NCI-H524 treated with DMSO at 0.1 percent for 48 hours (cell line): ENCODE data around the gene CHCHD6.

ENCODE experiments used
- DNase-seq: peaks from one replicate; lab custom pipeline; 2025; lab: John Stamatoyannopoulos, UW

Gene CHCHD6

DNA sequence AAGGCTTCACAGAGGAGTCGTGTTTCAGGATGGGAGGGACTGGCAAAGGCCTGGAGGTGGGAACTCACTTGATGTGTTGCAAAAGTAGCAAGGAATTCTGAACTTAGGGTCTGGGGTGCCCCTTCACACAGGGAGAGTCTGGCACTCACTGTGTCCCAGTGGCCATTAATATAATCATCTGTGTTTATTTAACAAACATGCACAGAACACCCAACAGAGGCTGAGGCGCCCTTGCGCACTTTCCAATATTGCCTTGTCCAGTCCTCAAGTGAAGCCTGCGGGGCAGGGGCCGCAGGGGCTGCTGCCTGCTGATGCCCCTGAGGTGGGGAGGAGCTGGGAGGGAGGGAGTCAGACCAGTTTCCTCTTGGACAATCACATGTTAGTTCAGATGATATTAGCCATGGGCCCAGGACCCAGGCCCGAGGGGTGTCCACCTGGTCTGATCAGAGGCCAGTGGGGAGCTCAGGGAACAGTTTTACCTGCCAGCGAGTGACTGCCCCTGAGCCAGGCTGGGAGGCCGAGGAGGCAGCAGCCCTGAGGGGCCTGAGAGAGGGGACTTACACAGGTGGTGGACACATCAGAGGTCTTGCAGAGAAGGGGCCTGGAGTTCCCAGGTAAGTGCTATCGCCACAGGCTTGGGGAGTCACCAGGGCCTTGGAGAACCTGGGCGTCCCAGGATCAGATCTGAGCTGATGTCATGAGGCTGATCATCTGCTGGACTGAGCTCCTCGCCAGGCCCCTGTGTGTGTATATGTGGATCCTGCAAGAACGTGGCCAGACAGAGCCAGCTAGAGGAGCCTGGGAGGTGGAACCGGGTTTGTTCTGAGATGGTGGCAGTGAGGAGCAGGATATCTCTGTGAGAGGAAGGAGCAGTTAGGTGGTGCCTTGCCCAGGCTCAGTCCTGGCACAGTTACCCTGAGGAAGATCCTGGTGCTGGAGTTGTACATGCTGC, 35.3 kb upstream of the CHCHD6 start:
- no peak for DNase-seq

DNA sequence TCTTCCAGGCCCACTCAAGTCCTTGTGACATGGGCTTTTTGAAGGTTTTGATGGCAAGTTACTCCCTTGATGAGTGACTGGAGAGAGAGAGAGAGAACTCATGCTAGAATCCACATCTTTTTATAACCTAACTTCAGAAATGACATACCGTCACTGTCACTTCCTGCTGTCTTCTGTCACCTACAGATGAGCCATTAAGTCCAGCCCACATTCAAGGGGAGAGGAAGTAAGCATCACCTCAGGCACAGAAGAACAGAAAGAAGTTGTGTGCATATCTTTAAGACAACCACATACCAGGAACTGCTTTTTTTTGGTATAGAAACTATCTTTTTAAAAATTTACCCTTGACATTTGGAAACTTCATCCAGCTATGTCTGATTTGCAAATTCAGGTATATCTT, 32.5 kb upstream of the CHCHD6 start:
- DNase-seq = no peak

DNA sequence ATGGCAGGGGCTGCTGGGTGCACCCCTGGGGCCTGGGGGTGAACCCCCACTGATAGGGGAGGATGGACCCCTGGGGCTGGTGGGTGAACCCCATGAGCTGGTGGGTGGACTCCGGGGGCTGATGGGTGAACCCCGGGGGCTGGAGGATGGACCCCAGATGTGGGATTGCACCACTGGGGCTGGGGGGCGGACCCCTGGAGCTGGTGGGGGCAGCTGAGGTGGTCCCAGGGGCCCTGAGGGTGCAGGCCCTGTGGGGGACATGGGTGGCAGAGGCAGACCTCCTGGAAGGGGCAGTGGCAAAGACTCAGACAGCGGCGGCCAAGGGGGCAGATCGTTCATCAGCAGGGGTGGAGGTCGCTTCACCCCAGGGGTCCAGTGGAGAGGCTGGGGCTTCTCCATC, 31.7 kb upstream of the CHCHD6 start:
- no peak for DNase-seq

DNA sequence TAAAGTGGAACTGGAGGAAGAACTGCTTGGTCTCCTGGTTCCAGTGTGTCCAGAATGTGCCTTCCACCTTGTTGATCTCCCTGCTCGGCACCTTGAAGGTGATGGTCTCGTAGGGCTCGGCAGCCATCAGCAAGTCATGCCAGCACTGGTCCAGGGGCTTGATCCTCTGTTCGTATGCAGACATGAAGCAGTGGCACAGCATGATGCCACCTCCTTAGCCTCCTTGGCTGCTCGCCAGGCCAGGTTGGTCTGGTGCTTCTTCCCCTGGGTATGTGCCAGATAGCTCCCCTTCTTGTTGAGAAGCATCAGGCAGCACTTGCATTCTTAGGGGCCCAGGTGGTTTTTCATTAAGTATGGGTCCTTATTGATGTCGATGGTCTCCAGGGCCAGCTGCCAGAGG, 31.3 kb upstream of the CHCHD6 start:
- DNase-seq = peak; percentile 82

DNA sequence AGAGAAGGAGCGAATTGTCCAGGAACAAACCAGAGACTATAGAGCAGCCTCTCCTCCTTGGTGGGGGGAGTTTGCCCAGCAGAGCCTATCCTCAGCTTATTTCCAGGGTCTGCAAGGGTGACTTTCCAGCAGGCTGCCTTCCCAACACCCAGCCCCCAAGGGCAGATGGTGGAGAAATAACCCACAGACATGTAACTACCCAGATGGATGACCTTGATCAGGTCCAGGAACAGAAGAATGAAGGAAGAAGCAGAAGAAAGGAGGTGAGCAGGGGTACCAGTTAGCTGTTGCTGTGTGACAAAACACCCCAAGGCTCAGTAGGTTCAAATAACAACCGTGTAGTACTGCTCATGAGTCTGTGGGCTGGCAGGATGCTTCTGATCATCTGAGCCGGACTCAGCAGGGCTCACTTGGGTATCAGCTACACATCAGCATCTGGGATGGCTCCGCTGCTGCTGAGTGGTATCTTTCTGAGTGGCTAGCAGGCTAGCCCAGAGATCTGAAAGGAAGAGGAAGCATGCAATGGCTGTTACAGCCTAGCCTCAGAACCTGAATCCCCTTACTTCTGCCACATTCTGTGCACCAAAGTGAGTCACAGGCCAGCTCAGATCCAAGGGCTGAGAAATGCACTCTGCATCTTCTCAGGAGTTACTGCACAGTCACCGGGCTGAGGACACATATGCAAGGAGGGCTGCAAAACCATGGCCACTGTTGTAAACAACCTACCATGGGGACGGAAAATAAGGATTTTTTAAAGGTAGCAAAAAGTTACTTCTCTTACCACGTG, 26.9 kb upstream of the CHCHD6 start:
- no peak for DNase-seq

DNA sequence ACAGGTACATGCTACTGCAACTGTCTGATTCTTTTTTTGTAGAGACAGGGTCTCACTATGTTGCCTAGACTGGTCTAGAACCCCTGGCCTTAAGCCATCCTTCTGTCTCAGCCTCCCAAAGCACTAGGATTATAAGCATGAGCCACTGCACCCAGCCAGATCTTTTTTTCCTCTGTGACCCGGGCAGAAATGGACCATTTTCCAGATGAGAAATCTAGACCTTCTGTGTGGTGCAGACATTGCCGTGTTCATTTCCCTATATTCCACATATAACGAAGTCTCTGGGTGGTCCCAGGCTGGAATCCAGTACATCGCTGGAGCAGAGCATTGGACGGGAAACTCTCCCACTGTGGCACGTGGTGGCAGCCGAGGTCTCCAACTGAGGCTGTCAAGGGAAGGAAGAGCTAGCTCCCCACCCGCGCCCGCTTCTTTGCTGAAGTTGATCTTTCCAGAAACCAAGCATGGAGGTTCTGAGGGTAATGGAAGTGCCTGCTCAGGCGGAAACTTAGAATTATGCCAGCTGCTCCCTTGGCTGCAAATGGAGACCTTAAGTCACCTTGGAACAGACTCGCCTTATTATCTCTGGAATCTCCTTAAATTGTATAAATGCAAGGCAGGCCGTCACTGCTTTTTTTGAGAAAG, 26.1 kb upstream of the CHCHD6 start:
- no peak for DNase-seq

DNA sequence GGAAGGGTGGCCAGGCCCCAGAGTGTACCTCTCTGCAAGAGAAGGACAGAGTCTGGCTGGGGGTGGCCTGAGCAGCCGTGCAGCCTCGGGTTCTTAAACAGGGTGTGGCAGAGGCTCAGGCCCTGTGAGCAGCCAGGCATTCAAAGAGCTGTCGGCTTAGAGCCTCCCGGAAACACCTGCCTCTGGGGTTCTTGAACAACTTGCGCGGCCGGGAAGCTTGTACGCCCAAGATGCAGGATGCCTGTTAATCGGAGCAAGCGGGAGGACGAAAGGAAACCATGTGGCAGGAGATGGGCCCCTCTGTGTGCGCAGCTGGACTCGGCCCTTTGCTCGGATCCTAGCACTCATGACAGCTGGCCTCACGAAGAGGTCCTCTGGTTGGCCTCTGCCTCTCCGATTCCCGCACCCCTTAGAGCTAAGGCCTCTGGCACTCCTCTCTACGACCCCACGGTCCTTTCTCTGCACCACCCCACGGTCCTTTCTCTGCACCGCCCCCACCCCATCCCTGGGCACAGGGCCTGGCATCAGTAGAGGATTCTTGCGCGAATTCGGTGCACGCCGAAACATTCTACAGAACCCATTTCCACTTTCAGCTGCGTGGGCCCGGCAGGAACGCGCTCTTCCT, 25.2 kb upstream of the CHCHD6 start:
- DNase-seq = peak; percentile 37

DNA sequence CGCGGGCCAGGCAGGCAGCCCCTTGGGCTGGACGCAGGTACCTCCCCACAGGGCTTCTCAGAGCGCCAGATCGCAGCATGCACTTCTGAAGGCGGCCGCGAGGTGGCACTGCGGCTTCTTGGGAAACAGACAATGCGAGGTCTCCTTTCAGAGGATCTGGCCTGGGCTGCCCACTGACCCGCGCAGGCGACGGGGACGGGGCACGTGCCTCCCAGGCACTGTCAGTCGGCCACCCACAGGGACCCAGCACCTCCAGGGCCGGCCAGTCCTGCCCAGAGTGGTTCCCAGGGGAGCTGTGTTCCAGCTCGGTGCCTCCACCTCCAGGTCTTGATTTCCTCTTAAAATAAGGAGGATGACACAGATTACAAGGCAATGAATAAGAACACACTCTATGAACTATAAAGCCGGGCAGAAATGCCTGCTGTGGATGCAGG, 24.7 kb upstream of the CHCHD6 start:
- peak; percentile 40 for DNase-seq

DNA sequence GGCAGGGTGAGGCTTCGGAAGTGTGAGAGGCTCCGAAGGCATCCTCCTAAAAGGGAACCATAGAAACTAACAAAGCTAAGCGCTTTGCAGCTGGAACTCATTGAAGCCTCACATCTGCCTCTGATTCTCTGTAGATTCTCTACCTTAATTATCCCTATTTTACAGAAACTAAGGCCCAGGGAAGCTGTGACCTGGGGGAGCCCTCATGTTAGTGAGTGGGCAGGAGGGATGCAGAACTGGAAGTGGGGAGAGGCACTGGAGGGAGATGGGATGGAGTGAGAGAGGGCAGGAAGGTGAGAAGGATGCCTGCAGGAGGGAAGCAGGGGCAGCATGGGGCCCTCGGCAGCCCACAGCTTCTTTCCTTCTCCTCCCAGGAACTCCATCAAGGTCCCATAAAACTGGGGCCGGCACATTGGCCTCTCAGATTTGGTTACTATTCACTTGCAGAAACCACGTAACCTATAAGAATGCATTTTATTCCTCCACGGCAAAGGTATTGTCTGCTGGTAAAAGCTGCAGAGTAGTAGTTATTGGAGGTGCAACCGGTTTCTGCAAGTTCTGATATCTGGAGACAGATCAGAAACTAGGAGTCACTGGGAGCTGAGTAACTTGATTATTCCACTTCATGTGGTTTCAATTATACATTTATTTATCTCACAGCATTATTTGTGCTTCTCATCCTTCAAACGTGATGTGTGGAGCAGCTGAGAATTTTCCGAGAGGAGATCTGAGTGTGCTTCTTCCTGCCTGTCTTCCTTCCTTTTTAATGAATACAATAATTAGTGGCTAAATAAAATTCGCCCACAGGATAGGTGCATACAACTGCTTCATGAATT, 24.0 kb upstream of the CHCHD6 start:
- DNase-seq = no peak

DNA sequence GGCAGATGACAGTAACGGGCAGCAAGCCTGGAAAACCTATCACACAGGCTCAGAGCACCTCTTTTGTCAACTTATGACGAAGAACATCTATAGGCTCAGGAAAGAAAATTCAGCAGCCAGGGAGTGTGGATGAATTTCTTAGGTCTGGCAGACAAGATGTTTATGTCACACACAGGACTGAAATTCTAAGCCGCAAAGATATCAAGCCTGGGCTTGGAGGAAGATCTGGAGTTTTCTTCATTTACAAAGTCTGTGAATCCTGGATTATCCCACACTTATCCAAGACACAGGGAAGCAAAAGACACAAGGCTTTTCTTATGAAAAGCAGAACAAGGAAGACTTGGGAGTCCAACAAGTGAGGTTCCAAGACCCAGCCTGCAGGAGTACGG, 23.4 kb upstream of the CHCHD6 start:
- DNase-seq = no peak

DNA sequence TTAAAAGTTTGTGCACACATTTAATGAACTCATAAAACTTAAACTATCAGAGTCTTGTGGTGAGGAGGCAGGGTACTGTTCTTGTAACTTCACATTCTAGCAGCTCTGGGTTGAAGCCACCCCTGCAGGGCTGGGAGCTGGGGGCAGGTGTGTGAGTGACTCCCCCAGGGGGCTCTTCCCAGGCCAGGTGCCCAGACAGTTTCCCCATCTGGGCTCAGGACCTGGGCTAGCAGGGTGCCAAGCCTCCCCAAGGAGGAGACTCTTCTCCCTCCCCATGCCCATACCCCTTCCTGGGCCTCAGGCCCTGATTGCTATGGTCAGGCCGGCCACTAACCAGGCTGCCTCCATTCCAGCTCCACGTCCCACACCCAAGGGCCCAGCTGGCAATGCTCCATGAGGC, 22.0 kb upstream of the CHCHD6 start:
- no peak for DNase-seq

DNA sequence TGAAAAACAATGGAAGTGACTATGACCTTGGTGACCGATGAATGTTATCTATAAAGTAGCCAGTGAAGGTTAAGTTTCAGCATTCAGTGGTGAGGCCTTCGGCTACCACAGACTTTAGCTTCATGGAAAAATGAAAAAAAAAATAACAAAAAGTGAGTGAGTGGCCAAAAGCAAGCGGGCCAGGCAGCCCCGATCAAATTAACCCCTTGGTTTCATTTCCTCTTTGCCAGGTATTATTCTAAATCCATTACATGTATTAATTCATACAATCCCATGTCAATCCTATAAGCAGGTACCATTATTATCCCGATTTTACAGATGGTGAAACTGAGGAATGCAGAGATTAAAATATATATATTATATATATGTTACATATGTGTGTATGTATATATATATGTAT, 21.0 kb upstream of the CHCHD6 start:
- no peak for DNase-seq

DNA sequence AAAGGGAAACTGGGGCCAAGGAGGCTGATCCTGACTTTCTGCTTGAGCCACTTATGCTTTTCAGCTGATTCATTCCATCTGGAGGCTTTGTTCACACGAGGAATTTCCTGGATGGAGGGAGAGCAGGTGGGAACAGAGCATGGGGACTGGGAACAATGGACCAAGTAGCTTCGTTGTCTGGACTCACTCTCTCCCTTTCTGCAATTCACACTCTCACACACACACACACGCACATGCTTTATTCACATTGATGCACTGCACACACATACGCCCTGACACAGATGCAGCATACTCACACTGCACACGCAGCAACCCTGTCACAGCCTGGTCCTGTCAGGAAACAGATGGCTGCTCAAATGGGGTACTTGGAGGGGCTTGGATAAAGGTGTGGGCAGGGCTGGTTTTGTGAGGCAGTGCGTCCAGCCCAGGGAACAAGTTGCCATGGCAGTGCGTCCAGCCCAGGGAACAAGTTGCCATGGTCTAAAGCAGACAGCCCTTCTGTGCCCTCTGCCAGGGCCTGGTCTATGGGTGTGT, 19.8 kb upstream of the CHCHD6 start:
- peak; percentile 91 for DNase-seq

DNA sequence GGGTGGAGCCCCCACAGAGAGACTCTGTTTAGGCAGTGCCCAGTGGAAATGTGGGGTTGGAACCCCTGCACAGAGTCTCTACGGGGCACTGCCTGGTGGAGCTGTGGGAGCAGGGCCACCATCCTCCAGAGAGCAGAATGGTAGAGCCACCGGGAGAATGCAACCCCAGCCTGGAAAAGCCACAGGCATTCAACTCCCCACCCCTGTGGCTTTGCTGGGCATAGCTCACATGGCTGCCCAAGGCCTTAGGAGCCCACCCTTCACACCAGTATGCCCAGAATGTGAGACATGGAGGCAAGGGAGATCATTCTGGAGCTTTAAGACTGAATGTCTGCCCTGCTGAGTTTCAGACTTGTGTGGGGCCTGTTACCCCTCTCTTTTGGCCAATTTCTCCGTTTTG, 19.0 kb upstream of the CHCHD6 start:
- no peak for DNase-seq

DNA sequence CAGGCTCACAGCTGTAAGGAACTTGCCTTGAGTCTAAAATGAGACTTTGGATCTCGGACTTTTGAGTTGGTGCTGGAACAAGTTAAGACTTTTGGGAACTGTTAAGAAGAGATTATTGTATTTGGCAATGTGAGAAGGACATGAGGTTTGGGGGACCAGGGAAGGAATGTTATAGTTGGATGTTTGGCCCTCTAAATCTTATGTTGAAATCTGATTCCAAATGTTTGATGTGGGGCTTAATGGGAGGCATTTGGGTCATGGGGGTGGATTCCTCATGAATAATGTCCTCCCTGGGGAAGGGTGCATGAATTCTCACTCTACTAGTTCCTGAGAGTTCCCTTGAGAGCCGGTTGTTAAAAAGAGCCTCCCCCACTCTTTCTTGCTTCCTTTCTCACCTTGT, 18.5 kb upstream of the CHCHD6 start:
- DNase-seq = no peak

DNA sequence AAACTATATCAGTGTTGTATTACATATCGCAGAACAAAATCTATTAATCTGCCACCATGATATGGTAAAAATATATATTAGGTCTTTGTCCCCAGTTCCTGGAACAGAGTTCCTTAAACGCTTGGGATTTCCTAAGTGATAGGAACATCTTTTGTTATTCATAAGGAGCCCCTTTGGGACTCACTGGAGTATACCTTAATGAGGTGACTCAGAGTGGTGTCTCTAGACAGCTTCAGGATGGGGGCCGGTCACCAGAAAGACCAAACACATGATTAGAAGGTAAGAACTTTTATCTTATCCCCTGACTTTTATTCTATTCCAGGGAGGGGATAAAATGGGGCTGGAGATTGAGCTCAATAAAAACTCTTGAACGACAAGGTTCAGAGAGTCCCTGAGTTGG, 12.3 kb upstream of the CHCHD6 start:
- no peak for DNase-seq

DNA sequence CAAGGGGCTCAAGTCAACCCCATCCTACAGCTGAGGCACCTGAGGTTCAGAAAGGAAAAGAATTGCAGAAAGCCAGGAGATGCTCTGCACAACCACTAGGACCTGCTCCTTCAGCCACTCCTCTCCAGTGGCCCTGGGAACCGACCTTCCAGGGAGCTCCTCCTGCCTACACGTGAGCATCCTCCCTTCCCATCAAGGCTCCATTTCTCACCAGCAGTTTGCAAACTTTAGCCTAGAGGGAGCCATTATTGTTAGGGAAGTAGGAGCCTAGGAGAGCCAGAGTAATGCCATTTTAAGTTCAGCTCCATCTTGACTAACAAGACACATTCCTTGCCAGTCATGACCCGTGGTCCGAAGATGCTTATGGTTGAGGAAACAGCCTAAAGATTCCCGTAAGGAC, 11.2 kb upstream of the CHCHD6 start:
- DNase-seq = no peak

DNA sequence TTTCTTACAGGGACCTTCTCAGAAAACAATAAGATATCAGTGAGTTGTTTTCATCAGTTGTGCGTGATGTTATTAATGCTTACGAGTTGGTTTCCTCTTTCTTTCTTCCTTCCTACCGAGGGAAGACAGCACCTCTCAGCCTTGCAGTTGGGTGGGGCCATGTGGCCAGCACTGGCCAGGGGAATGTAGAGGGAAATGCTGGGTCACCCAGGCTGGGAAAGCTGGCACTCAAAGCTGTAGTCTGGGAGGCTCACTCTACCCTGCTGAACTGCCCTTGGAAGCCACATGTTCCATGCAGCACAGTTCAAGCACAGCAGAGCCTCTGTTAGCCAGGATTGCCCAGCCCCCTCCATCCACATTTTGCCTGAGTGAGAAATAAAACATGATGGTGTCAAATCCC, 10.1 kb upstream of the CHCHD6 start:
- no peak for DNase-seq

DNA sequence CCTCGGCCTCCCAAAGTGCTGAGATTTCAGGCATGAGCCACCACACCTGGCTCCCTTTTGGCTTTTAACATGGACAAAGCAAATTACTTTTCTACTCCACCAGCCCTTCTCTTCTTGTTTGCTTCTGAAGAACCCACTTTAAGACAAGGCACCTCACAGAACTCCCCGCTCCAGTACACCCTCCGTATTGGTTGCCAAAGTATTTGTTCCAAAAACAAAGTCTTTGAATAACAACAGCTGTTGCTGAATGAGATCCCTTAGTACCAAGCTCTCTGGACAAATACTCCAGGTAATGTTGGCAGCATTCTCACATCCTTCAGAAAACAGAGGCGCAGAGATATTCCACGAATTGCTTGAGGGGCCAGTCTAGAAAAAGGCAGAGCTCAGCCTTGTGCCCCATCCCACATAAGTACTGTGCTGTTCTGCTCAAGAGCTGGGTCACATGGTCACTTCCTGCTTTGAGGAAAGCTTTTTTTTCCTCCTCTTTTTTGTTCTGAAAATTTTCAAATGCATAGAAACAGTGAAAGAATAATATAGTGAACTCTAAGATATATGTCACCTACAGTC, 7.3 kb upstream of the CHCHD6 start:
- DNase-seq = no peak

DNA sequence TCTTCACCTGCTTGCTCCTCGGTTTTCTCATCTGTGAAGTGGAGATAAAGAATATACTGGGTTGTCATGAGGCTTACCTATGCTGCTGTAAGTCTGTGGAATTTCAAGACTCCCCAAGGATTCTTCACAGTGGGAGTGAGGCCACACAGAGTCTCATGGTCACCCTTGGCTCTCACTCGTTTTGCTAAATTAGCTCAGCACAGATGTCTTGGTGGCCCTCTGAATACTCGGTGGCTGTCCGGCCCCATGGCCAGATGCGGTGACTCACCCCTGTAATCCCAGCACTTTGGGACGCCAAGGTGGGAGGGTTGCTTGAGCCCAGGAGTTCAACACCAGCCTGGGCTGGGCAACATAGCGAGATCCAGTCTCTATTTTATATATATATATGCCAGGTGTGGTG, 5.0 kb upstream of the CHCHD6 start:
- DNase-seq = no peak
